ENCODE measurements around the gene ZNF726.
A peak's percentile ranks its signal among the peaks of the same experiment; 100 is the strongest.
"Not testable (repeated sequence)": the region's sequence is repeated elsewhere in the genome, so short reads cannot be mapped to it uniquely, and the experiment has no call there.

Gene ZNF726

GRCh38 chr19:23914402-23915286, at the start of gene ZNF726:
TSS of gene ZNF726 (plus strand) at chr19:23914886. CDS start at chr19:23914995, 109 bp downstream.
- peak; percentile 75 to 83 (median 81) for DNase-seq (ENCODE audit: low read depth in 2 of 3, low spot score in 1 of 3)

- no peak for DNase-seq (ENCODE audit: low read depth in 2 of 3, low spot score in 1 of 3)
Measured at GRCh38 chr19:23867895-23868294, 46.8 kb upstream of the ZNF726 start.

- DNase-seq (ENCODE audit: low read depth in 2 of 3, low spot score in 1 of 3) = no peak
Measured at GRCh38 chr19:23868630-23869029, 46.1 kb upstream of the ZNF726 start.

- no peak for DNase-seq (ENCODE audit: low read depth in 2 of 3, low spot score in 1 of 3)
Measured at GRCh38 chr19:23872282-23872919, 42.3 kb upstream of the ZNF726 start.

- no peak for DNase-seq (ENCODE audit: low read depth in 2 of 3, low spot score in 1 of 3)
Measured at GRCh38 chr19:23876261-23876660, 38.4 kb upstream of the ZNF726 start.

GRCh38 chr19:23876756-23877155, 37.9 kb upstream of the ZNF726 start:
- not testable (repeated sequence) for DNase-seq (ENCODE audit: low read depth in 2 of 3, low spot score in 1 of 3)

GRCh38 chr19:23882493-23882892, 32.2 kb upstream of the ZNF726 start:
- DNase-seq (ENCODE audit: low read depth in 2 of 3, low spot score in 1 of 3) = no peak

GRCh38 chr19:23884363-23884762, 30.3 kb upstream of the ZNF726 start:
- DNase-seq (ENCODE audit: low read depth in 2 of 3, low spot score in 1 of 3) = no peak

GRCh38 chr19:23887642-23888041, 27.0 kb upstream of the ZNF726 start:
- no peak for DNase-seq (ENCODE audit: low read depth in 2 of 3, low spot score in 1 of 3)

- DNase-seq (ENCODE audit: low read depth in 2 of 3, low spot score in 1 of 3) = not testable (repeated sequence)
Measured at GRCh38 chr19:23896096-23896495, 18.6 kb upstream of the ZNF726 start.

GRCh38 chr19:23896912-23897311, 17.8 kb upstream of the ZNF726 start:
- no peak for DNase-seq (ENCODE audit: low read depth in 2 of 3, low spot score in 1 of 3)

GRCh38 chr19:23901360-23901759, 13.3 kb upstream of the ZNF726 start:
- DNase-seq (ENCODE audit: low read depth in 2 of 3, low spot score in 1 of 3) = no peak

- no peak for DNase-seq (ENCODE audit: low read depth in 2 of 3, low spot score in 1 of 3)
Measured at GRCh38 chr19:23904406-23904805, 10.3 kb upstream of the ZNF726 start.

- DNase-seq (ENCODE audit: low read depth in 2 of 3, low spot score in 1 of 3) = no peak
Measured at GRCh38 chr19:23905771-23906170, 8.9 kb upstream of the ZNF726 start.

- DNase-seq (ENCODE audit: low read depth in 2 of 3, low spot score in 1 of 3) = no peak
Measured at GRCh38 chr19:23906835-23907234, 7.9 kb upstream of the ZNF726 start.

GRCh38 chr19:23908165-23908564, 6.5 kb upstream of the ZNF726 start:
- DNase-seq (ENCODE audit: low read depth in 2 of 3, low spot score in 1 of 3) = no peak

- no peak for DNase-seq (ENCODE audit: low read depth in 2 of 3, low spot score in 1 of 3)
Measured at GRCh38 chr19:23909222-23909621, 5.5 kb upstream of the ZNF726 start.

- DNase-seq (ENCODE audit: low read depth in 2 of 3, low spot score in 1 of 3) = no peak
Measured at GRCh38 chr19:23913931-23914330, 755 bp upstream of the ZNF726 start.

GRCh38 chr19:23916991-23917390, 2.3 kb downstream of the ZNF726 start:
- DNase-seq (ENCODE audit: low read depth in 2 of 3, low spot score in 1 of 3) = no peak

GRCh38 chr19:23917856-23918255, 3.2 kb downstream of the ZNF726 start:
- no peak for DNase-seq (ENCODE audit: low read depth in 2 of 3, low spot score in 1 of 3)

- no peak for DNase-seq (ENCODE audit: low read depth in 2 of 3, low spot score in 1 of 3)
Measured at GRCh38 chr19:23925285-23925684, 10.6 kb downstream of the ZNF726 start.

GRCh38 chr19:23932878-23933277, 18.2 kb downstream of the ZNF726 start:
- no peak for DNase-seq (ENCODE audit: low read depth in 2 of 3, low spot score in 1 of 3)

Data from stimulated activated CD4-positive, alpha-beta T cell treated with anti-CD3 and anti-CD28 coated beads, Interleukin-12 subunit alpha, Interleukin-12 subunit beta, amount 100 ng/mL, for 48 hours (primary cell).